Stimulated activated CD4-positive, alpha-beta T cell treated with anti-CD3 and anti-CD28 coated beads, TNF-alpha, amount 100 ng/mL, for 1 hour (primary cell): ENCODE data around the gene BSN.
A peak's percentile ranks its signal among the peaks of the same experiment; 100 is the strongest.

Experiments
- DNase-seq, 3 donors: peaks; one replicate each; pipeline ENCODE4 v3.0.0-alpha.2; 2020; ENCODE audit warnings: low read depth in 3 of 3, low spot score in 1 of 3

BSN gene, protein sequence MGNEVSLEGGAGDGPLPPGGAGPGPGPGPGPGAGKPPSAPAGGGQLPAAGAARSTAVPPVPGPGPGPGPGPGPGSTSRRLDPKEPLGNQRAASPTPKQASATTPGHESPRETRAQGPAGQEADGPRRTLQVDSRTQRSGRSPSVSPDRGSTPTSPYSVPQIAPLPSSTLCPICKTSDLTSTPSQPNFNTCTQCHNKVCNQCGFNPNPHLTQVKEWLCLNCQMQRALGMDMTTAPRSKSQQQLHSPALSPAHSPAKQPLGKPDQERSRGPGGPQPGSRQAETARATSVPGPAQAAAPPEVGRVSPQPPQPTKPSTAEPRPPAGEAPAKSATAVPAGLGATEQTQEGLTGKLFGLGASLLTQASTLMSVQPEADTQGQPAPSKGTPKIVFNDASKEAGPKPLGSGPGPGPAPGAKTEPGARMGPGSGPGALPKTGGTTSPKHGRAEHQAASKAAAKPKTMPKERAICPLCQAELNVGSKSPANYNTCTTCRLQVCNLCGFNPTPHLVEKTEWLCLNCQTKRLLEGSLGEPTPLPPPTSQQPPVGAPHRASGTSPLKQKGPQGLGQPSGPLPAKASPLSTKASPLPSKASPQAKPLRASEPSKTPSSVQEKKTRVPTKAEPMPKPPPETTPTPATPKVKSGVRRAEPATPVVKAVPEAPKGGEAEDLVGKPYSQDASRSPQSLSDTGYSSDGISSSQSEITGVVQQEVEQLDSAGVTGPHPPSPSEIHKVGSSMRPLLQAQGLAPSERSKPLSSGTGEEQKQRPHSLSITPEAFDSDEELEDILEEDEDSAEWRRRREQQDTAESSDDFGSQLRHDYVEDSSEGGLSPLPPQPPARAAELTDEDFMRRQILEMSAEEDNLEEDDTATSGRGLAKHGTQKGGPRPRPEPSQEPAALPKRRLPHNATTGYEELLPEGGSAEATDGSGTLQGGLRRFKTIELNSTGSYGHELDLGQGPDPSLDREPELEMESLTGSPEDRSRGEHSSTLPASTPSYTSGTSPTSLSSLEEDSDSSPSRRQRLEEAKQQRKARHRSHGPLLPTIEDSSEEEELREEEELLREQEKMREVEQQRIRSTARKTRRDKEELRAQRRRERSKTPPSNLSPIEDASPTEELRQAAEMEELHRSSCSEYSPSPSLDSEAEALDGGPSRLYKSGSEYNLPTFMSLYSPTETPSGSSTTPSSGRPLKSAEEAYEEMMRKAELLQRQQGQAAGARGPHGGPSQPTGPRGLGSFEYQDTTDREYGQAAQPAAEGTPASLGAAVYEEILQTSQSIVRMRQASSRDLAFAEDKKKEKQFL (N-terminal part only)

DNA sequence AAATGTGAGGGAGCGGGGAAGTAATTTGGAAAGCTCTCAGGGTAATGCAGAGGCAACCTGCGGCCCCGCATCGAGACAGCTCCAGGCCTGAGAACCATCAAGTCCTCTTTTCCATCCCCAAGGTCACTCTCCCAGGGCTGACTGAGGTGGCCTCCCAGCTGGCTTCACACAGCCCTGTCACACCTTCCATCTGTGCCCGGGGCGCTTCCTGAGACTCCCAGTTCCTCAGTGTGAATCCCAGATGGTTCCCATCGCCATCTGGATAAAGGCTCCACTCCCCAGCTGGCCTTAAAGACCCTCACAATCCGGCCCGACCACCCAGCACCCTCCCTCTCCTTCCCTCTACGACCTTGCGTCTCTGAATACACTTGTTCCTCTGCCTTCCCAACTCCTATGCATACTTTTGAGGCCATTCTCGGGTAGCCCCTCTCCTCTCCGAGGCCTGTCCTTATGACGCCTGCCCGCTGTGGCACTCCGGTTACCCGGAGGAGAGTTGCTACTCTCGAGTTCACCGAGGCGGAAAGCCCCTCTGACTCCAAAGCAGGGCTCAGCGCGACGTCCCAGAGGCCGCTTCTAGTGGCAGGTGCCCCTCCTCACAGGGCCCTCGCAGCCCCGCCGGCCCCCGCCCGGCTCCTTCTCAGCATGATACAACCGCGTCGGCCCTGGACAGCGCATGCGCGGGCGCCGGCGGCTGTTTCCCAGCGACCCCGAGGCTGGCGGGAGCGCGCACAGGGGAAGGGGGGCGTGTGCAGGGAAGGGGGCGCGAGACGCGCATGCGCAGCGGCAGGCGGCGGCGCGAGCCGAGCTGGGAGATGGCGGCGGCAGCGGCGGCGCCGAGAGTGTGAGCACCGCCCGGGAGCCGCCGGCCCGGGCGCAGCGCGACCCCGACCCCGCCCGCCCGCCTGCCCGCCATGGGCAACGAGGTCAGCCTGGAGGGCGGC lies at the start of gene BSN:
BSN (plus strand) TSS at position 786 of the 941 bp plus-strand sequence; CDS start at position 912, 126 bp downstream.
- DNase-seq = peak; percentile 59 to 85 (median 83)

- DNase-seq = no peak
These were observed 47.4 kb upstream of the BSN start for GRCh38 chr3:49506906-49507305.

DNA sequence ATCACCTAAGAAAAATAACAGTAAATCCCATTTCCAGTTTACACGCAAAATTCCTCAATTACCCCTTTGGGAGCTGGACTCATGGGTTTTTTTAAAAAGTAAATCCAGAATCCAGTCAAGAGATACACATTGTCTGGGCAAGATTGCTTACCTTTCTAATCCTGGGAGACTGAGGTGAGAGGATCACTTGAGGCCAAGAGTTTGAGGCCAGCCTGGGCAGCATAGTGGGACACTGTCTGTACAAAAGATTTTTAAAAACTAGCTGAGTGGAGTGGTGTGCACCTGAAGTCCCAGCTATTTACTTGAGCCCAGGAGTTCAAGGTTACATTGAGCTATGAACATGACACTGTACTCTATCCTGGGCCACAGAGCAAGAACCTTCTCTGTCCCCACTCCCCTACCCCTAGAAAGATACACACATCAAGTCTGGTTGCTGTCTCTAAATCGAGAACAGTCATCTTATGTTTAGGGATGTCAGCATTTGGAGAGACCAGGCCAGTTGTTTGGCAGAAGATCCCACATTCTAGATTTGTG lies 45.2 kb upstream of the BSN start:
- no peak for DNase-seq

- DNase-seq = no peak
These were observed 42.6 kb upstream of the BSN start for GRCh38 chr3:49511639-49512038.

- DNase-seq = no peak
These were observed 41.4 kb upstream of the BSN start for GRCh38 chr3:49512781-49513355.

DNA sequence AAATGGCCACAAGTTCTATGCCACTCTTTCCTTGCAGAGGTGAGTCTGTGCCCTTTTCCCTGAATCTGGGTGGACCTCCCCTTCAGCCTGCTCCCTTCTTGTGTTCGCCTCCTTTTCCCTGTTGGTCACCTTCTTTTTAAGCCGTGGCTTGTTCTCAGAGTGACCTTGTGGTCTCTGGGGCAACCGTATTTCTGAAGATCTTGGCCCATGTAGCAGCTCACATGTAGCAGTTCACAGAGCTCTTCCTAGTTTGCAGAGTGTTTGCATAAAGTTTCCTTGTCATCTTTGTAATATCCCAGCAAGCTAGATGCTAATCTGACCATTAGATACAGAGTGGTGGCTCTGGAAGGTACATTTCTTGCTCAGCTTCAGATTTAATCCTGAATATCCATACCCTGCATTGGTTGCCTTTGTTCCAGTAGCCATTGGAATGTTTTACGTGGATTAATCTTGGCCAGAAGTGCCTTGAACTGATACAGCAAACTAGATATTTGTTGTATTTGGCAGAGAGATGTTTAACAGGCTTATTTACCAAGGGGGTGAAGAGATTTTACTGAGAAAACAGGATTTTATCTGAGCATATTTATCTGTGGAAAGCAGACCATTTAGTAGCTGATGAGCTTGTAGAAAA lies 40.7 kb upstream of the BSN start:
- no peak for DNase-seq

- no peak for DNase-seq
These were observed 36.3 kb upstream of the BSN start for GRCh38 chr3:49518016-49518415.

DNA sequence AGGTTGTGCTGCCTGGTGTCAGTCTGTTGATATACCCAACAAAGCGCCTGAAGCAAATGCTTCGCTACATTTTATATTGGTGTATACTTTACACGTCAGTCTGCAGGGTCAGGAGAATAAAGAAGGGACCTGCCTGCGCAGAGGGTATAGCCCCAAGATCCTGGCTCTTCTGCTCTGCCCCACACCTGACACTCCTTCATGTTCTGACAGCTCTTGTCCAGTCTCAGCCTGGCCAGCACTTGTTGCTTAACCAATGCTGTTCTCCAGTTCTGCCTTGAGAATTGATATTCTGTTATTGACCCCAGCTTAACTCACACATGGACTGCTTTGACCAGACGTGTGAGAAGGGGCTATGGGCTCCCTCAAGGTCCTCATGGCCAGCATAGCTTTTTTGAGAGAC lies 35.8 kb upstream of the BSN start:
- DNase-seq = no peak

DNA sequence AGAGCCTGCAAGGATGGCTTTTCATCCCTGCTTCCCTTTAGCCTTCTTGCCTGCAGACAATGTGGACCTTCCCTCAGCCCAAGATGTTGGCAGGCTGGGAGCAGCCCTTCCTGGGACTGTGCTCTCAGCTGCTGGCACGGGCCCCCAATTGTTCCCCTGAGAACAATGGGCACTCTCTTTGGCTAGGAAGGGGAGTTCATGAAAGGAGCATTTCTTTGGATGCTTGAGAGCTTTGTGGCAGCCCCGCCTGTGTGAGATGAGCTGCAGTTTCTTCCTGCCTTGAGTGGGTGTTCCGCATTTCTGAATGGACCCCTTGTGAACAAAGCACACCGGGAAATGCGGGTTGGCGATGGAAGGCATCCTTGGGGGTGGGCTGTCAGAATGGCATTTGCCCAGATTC lies 35.0 kb upstream of the BSN start:
- DNase-seq = no peak

GRCh38 chr3:49519916-49520385 lies 34.3 kb upstream of the BSN start:
- DNase-seq = no peak

GRCh38 chr3:49523756-49524747 lies 30.2 kb upstream of the BSN start:
- no peak for DNase-seq

GRCh38 chr3:49529567-49529966 lies 24.7 kb upstream of the BSN start:
- no peak for DNase-seq

- DNase-seq = no peak
These were observed 24.0 kb upstream of the BSN start for GRCh38 chr3:49530231-49530630.

DNA sequence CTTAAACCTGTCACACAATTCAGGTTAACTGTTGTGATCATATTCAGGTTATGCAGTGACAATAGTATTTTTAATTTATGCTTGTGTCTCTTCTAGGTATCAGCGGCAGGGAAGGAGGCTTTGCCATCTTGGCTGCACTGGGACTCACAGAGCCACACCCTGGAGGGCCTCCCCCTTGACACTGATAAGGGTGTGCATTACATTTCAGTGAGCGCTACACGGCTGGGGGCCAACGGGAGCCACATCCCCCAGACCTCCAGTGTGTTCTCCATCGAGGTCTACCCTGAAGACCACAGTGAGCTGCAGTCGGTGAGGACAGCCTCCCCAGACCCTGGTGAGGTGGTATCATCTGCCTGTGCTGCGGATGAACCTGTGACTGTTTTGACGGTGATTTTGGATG lies 23.6 kb upstream of the BSN start:
- no peak for DNase-seq

- no peak for DNase-seq
These were observed 23.1 kb upstream of the BSN start for GRCh38 chr3:49531218-49531617.

DNA sequence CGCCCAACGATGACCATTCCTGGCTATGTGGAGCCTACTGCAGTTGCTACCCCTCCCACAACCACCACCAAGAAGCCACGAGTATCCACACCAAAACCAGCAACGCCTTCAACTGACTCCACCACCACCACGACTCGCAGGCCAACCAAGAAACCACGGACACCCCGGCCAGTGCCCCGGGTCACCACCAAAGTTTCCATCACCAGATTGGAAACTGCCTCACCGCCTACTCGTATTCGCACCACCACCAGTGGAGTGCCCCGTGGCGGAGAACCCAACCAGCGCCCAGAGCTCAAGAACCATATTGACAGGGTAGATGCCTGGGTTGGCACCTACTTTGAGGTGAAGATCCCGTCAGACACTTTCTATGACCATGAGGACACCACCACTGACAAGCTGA lies 22.6 kb upstream of the BSN start:
- no peak for DNase-seq

GRCh38 chr3:49533031-49533430 lies 21.2 kb upstream of the BSN start:
- DNase-seq = no peak
